Uterus (tissue), 4 donors: ENCODE results near the gene CHCHD3. TPM values are rescaled to one million over a fixed set of nuclear protein-coding genes. Genes with fewer than 3 reads are reported as not detected.

Experiments
- DNase-seq, 2 donors: peaks; one replicate each; pipeline ENCODE4 v3.0.0-alpha.2; 2019 to 2020
- H3K27ac ChIP-seq, 2 donors: fragments of 200-600 bp; sonication (generic); 1 replicate in 1 of 2; 2 replicates in 1 of 2; pipeline ENCODE4 v1.5.1; 2016 to 2018
- H3K27me3 ChIP-seq, 2 donors: fragments of 200-600 bp; sonication (generic); one replicate each; pipeline ENCODE4 v1.5.1; 2018 to 2019; ENCODE audit warnings: control low read depth in 1 of 2
- H3K36me3 ChIP-seq, 2 donors: fragments of 200-600 bp; sonication (generic); one replicate each; pipeline ENCODE4 v1.5.1; 2019; ENCODE audit warnings: control low read depth in 1 of 2
- H3K4me1 ChIP-seq, 2 donors: fragments of 200-600 bp; sonication (generic); one replicate each; pipeline ENCODE4 v1.5.1; 2018 to 2019; ENCODE audit warnings: control low read depth in 1 of 2
- H3K4me3 ChIP-seq, 2 donors: fragments of 200-600 bp; sonication (generic); 1 replicate in 1 of 2; 2 replicates in 1 of 2; pipeline ENCODE4 v1.5.1; 2018 to 2019; ENCODE audit warnings: mild to moderate bottlenecking in 1 of 2
- H3K9me3 ChIP-seq, 2 donors: fragments of 200-600 bp; sonication (generic); one replicate each; pipeline ENCODE4 v1.5.1; 2019; ENCODE audit warnings: control low read depth in 1 of 2
- POLR2A ChIP-seq, 2 donors: fragments of 450-650 bp; IDR thresholded peaks; one replicate each; pipeline ENCODE4 v1.6.1; 2016; ENCODE audit warnings: antibody characterized with exemption in 2 of 2, mild to moderate bottlenecking in 1 of 2, moderate library complexity in 1 of 2
- intact Hi-C: fragments of 100-400 bp; cut with DNase I; formaldehyde crosslinking; loops from one replicate; pipeline ENCODE4 v1.15.1; 2023; ENCODE audit warnings: low total_unique reads
- total RNA-seq, 4 donors: library from RNA; depleted of rRNA in 3 of 4; stranded (reverse); fragments of >200 nt in 3 of 4; gene quantifications; one replicate each; pipeline versions ENCODE4 v1.1.0 to v1.2.4, GENCODE V29; 2014 to 2023
- TF ChIP-seq, protein P1 (sequence below), 4 experiments: fragments of 200-600 bp in 2 of 4; fragments of 450-650 bp in 2 of 4; sonication (generic) in 2 of 4; IDR thresholded peaks; one replicate each; pipeline ENCODE4 v1.5.1; 2016 to 2019; ENCODE audit warnings: antibody characterized with exemption in 4 of 4, mild to moderate bottlenecking in 2 of 4, moderate library complexity in 1 of 4
- donor health status: DM: yes; HTN: yes; CAD: no.

The CHCHD3 gene
- total RNA-seq, 4 donors from 2014 or later, result 43.5 to 61.0 (median 47.6) TPM

GRCh38 chr7:132980402-132980801 is 101.5 kb downstream of the CHCHD3 start:
- H3K27ac ChIP-seq, result no peak overlapping the region
- intact Hi-C loops, result no loop called here
- DNase-seq, result no peak
- H3K9me3 ChIP-seq, result no peaks in the 10 kb centered on the region
- H3K4me3 ChIP-seq, result no peak overlapping the region
- no peaks in the 10 kb centered on the region for H3K36me3 ChIP-seq
- no peaks in the 10 kb centered on the region for H3K27me3 ChIP-seq
- no peaks in the 10 kb centered on the region for H3K4me1 ChIP-seq
- TF ChIP-seq, protein P1, sequence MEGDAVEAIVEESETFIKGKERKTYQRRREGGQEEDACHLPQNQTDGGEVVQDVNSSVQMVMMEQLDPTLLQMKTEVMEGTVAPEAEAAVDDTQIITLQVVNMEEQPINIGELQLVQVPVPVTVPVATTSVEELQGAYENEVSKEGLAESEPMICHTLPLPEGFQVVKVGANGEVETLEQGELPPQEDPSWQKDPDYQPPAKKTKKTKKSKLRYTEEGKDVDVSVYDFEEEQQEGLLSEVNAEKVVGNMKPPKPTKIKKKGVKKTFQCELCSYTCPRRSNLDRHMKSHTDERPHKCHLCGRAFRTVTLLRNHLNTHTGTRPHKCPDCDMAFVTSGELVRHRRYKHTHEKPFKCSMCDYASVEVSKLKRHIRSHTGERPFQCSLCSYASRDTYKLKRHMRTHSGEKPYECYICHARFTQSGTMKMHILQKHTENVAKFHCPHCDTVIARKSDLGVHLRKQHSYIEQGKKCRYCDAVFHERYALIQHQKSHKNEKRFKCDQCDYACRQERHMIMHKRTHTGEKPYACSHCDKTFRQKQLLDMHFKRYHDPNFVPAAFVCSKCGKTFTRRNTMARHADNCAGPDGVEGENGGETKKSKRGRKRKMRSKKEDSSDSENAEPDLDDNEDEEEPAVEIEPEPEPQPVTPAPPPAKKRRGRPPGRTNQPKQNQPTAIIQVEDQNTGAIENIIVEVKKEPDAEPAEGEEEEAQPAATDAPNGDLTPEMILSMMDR (IDR thresholded peaks at IDR 0.05), result no peak
- no peak for TF ChIP-seq POLR2A (IDR thresholded peaks at IDR 0.05)

DNA sequence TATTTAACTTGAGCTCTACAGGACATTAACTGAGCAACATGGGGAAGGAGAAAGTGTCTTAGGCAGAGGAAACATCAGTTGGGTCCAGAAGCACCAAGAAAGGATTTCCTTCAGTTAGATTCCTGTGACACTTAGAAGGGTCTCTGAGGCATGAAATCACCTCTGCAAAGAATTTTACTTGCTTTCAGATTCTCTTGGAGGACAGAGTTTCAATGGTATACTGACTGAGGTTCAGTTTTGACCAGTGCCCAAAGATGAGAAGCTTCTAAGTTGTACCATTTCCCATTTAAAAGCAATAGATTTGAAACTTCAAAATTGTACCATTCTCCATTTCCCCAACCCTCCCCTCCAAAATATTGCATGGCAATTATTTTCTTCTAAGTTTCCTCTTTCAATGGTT is 102.4 kb downstream of the CHCHD3 start:
- TF ChIP-seq, protein P1 (IDR thresholded peaks at IDR 0.05), result no peak
- no peak for TF ChIP-seq POLR2A (IDR thresholded peaks at IDR 0.05)
- intact Hi-C loops, result no loop called here
- DNase-seq, result no peak
- Histone ChIP-seq H3K4me3 (no peak overlapping the region), H3K27ac (no peak overlapping the region), H3K27me3 (no peaks in the 10 kb centered on the region), H3K9me3 (no peaks in the 10 kb centered on the region), H3K36me3 (no peaks in the 10 kb centered on the region), H3K4me1 (no peaks in the 10 kb centered on the region)

DNA sequence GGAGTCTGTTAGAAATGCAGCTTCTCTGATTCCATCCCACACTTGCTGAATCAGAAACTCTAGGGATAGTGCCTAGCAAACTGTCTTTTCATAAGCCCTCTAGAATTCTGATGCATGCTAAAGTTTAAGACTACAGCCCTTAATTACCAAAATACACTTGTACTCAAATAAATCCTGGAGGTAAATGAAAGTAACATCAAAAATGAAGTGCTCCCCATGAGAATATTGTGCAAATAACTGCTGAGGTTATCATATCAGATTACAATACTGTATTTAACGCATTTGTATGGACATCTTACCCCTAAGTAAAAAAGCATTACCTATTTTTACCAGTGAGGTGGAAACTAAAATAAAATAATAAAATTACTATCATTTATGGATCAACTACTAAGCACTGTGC is 104.7 kb downstream of the CHCHD3 start:
- no peaks in the 10 kb centered on the region for H3K36me3 ChIP-seq
- H3K27me3 ChIP-seq, result no peaks in the 10 kb centered on the region
- no peaks in the 10 kb centered on the region for H3K4me1 ChIP-seq
- TF ChIP-seq, protein P1 (IDR thresholded peaks at IDR 0.05), result no peak
- TF ChIP-seq POLR2A (IDR thresholded peaks at IDR 0.05), result no peak
- no peak for DNase-seq
- no peaks in the 10 kb centered on the region for H3K9me3 ChIP-seq
- H3K4me3 ChIP-seq, result no peak overlapping the region
- intact Hi-C loops, result no loop called here
- H3K27ac ChIP-seq, result no peak overlapping the region

GRCh38 chr7:132972745-132973144 is 109.1 kb downstream of the CHCHD3 start:
- intact Hi-C loops, result no loop called here
- H3K4me1 ChIP-seq, result no peaks in the 10 kb centered on the region
- H3K36me3 ChIP-seq, result no peaks in the 10 kb centered on the region
- no peak overlapping the region for H3K27ac ChIP-seq
- TF ChIP-seq, protein P1 (IDR thresholded peaks at IDR 0.05), result no peak
- no peak for TF ChIP-seq POLR2A (IDR thresholded peaks at IDR 0.05)
- DNase-seq, result no peak
- no peak overlapping the region for H3K4me3 ChIP-seq
- no peaks in the 10 kb centered on the region for H3K27me3 ChIP-seq
- no peaks in the 10 kb centered on the region for H3K9me3 ChIP-seq

- no peak for TF ChIP-seq POLR2A (IDR thresholded peaks at IDR 0.05)
- TF ChIP-seq, protein P1 (IDR thresholded peaks at IDR 0.05), result no peak
- no peaks in the 10 kb centered on the region for H3K36me3 ChIP-seq
- H3K4me1 ChIP-seq, result no peaks in the 10 kb centered on the region
- no peak overlapping the region for H3K4me3 ChIP-seq
- no peaks in the 10 kb centered on the region for H3K9me3 ChIP-seq
- no peak for DNase-seq
- no peak overlapping the region for H3K27ac ChIP-seq
- H3K27me3 ChIP-seq, result no peaks in the 10 kb centered on the region
- intact Hi-C loops, result no loop called here
Observed at GRCh38 chr7:132970257-132970656, 111.6 kb downstream of the CHCHD3 start.
